Tibial artery (tissue), 4 donors: ENCODE measurements around the gene CELSR1.

Source experiments
- DNase-seq, 2 donors: peaks; one replicate each; pipeline ENCODE4 v3.0.0-alpha.2; 2019
- H3K27ac ChIP-seq, 2 donors: fragments of 200-600 bp; sonication (generic) in 1 of 2; 1 replicate in 1 of 2; 2 replicates in 1 of 2; pipeline ENCODE4 v1.5.1; 2018 to 2019; ENCODE audit warnings: mild to moderate bottlenecking in 1 of 2
- H3K27me3 ChIP-seq, 2 donors: fragments of 200-600 bp; sonication (generic) in 1 of 2; one replicate each; pipeline versions ENCODE4 v1.5.1 to v1.6.0; 2016 to 2019
- H3K36me3 ChIP-seq, 3 donors: fragments of 200-600 bp; sonication (generic) in 2 of 3; one replicate each; pipeline ENCODE4 v1.5.1; 2016 to 2019; ENCODE audit warnings: mild to moderate bottlenecking in 2 of 3
- H3K4me1 ChIP-seq, 4 donors: fragments of 200-600 bp; sonication (generic) in 2 of 4; 1 replicate in 3 of 4; 2 replicates in 1 of 4; pipeline ENCODE4 v1.5.1; 2016 to 2019
- H3K4me3 ChIP-seq, 2 donors: fragments of 200-600 bp; sonication (generic) in 1 of 2; 1 replicate in 1 of 2; 2 replicates in 1 of 2; pipeline ENCODE4 v1.5.1; 2018 to 2019; ENCODE audit warnings: mild to moderate bottlenecking in 2 of 2
- H3K9me3 ChIP-seq, 3 donors: fragments of 200-600 bp; sonication (generic) in 1 of 3; one replicate each; pipeline ENCODE4 v1.5.1; 2016 to 2019
- CTCF ChIP-seq, 2 experiments: fragments of 200-600 bp in 1 of 2; fragments of 450-650 bp in 1 of 2; IDR thresholded peaks; one replicate each; pipeline ENCODE4 v1.5.1; 2017 to 2019; ENCODE audit warnings: antibody characterized with exemption in 2 of 2, mild to moderate bottlenecking in 1 of 2, moderate library complexity in 1 of 2
- intact Hi-C: fragments of 100-400 bp; cut with DNase I; formaldehyde crosslinking; loops from one replicate; pipeline ENCODE4 v1.15.0; 2023; ENCODE audit warnings: low total_unique reads

Gene CELSR1

GRCh38 chr22:46524203-46524740, 13.1 kb downstream of the CELSR1 start:
- H3K4me1 ChIP-seq = peaks cover 0 to 10% (median 0%) of the 10 kb centered on the region in 4 donors
- no peak overlapping the region for H3K27ac ChIP-seq
- peaks cover 0 to 37% of the 10 kb centered on the region in 2 donors for H3K27me3 ChIP-seq
- intact Hi-C loops = no loop called here
- no peaks in the 10 kb centered on the region for H3K36me3 ChIP-seq
- no peak overlapping the region for H3K4me3 ChIP-seq
- no peak for DNase-seq
- H3K9me3 ChIP-seq = no peaks in the 10 kb centered on the region
- TF ChIP-seq CTCF (IDR thresholded peaks at IDR 0.05) = no peak

- Histone ChIP-seq H3K4me3 (no peak overlapping the region), H3K27me3 (peaks cover 0 to 37% of the 10 kb centered on the region in 2 donors), H3K9me3 (no peaks in the 10 kb centered on the region), H3K27ac (no peak overlapping the region), H3K4me1 (peaks cover 0 to 10% (median 0%) of the 10 kb centered on the region in 4 donors), H3K36me3 (no peaks in the 10 kb centered on the region)
- no peak for DNase-seq
- TF ChIP-seq CTCF (IDR thresholded peaks at IDR 0.05) = no peak
- intact Hi-C loops = no loop called here
Observed at GRCh38 chr22:46522797-46523196, 14.6 kb downstream of the CELSR1 start.

- intact Hi-C loops = no loop called here
- TF ChIP-seq CTCF (IDR thresholded peaks at IDR 0.05) = no peak
- DNase-seq = no peak
- Histone ChIP-seq H3K36me3 (no peaks in the 10 kb centered on the region), H3K27me3 (peaks cover 0 to 31% of the 10 kb centered on the region in 2 donors), H3K4me1 (peaks cover 0 to 8% (median 0%) of the 10 kb centered on the region in 4 donors), H3K9me3 (no peaks in the 10 kb centered on the region), H3K27ac (no peak overlapping the region), H3K4me3 (no peak overlapping the region)
Observed at GRCh38 chr22:46521994-46522393, 15.4 kb downstream of the CELSR1 start.

- no peaks in the 10 kb centered on the region for H3K4me1 ChIP-seq
- no peak overlapping the region for H3K27ac ChIP-seq
- no peaks in the 10 kb centered on the region for H3K36me3 ChIP-seq
- intact Hi-C loops = no loop called here
- H3K27me3 ChIP-seq = peaks cover 0 to 19% of the 10 kb centered on the region in 2 donors
- no peak overlapping the region for H3K4me3 ChIP-seq
- H3K9me3 ChIP-seq = no peaks in the 10 kb centered on the region
- DNase-seq = no peak
- TF ChIP-seq CTCF (IDR thresholded peaks at IDR 0.05) = no peak
Observed at GRCh38 chr22:46520880-46521279, 16.5 kb downstream of the CELSR1 start.

GRCh38 chr22:46519377-46519776, 18.0 kb downstream of the CELSR1 start:
- Histone ChIP-seq H3K36me3 (no peaks in the 10 kb centered on the region), H3K4me1 (no peaks in the 10 kb centered on the region), H3K9me3 (no peaks in the 10 kb centered on the region), H3K27ac (no peak overlapping the region), H3K4me3 (no peak overlapping the region), H3K27me3 (peaks cover 0 to 14% of the 10 kb centered on the region in 2 donors)
- no peak for DNase-seq
- no peak for TF ChIP-seq CTCF (IDR thresholded peaks at IDR 0.05)
- intact Hi-C loops = no loop called here
